Breast epithelium (tissue), 4 donors: Measurements from ENCODE around the gene IGSF21. TPM values are rescaled to one million over a fixed set of nuclear protein-coding genes. Genes with fewer than 3 reads are reported as not detected.

Experiments
- DNase-seq, 2 donors: peaks; one replicate each; pipeline ENCODE4 v3.0.0-alpha.2; 2019; ENCODE audit warnings: low spot score in 2 of 2
- H3K27ac ChIP-seq, 2 donors: fragments of 200-600 bp; sonication (generic) in 1 of 2; one replicate each; pipeline ENCODE4 v1.5.1; 2016 to 2019; ENCODE audit warnings: mild to moderate bottlenecking in 1 of 2
- H3K27me3 ChIP-seq, 2 donors: fragments of 200-600 bp; sonication (generic) in 1 of 2; one replicate each; pipeline versions ENCODE4 v1.5.1 to v1.6.0; 2017 to 2019; ENCODE audit warnings: control low read depth in 1 of 2, mild to moderate bottlenecking in 1 of 2
- H3K36me3 ChIP-seq: fragments of 200-600 bp; one replicate; pipeline ENCODE4 v1.5.1; 2019
- H3K4me1 ChIP-seq, 2 donors: fragments of 200-600 bp; sonication (generic); one replicate each; pipeline ENCODE4 v1.5.1; 2016 to 2019; ENCODE audit warnings: control low read depth in 1 of 2
- H3K4me3 ChIP-seq, 3 donors: fragments of 200-600 bp; sonication (generic); 1 replicate in 2 of 3; 2 replicates in 1 of 3; pipeline ENCODE4 v1.5.1; 2016 to 2019; ENCODE audit warnings: mild to moderate bottlenecking in 3 of 3, moderate library complexity in 2 of 3
- H3K9me3 ChIP-seq, 2 donors: fragments of 200-600 bp; sonication (generic) in 1 of 2; one replicate each; pipeline ENCODE4 v1.5.1; 2016 to 2019; ENCODE audit warnings: control low read depth in 1 of 2
- POLR2A ChIP-seq: fragments of 450-650 bp; IDR thresholded peaks from one replicate; pipeline ENCODE4 v1.6.1; 2016; ENCODE audit warnings: antibody characterized with exemption, mild to moderate bottlenecking, moderate library complexity
- POLR2AphosphoS5 ChIP-seq, 3 donors: sonication (generic); formaldehyde crosslinking; IDR thresholded peaks; one replicate each; pipeline ENCODE4 v1.6.1; 2017; ENCODE audit warnings: antibody characterized with exemption in 3 of 3
- intact Hi-C: fragments of 100-400 bp; cut with DNase I; formaldehyde crosslinking; loops from one replicate; pipeline ENCODE4 v1.15.1; 2023; ENCODE audit warnings: low total_unique reads
- total RNA-seq, 3 donors: library from RNA; depleted of rRNA; stranded (reverse); fragments of >200 nt; gene quantifications; one replicate each; pipeline ENCODE4 v1.1.0, GENCODE V29; 2016
- TF ChIP-seq, protein P1 (sequence below), 3 donors: fragments of 450-650 bp; IDR thresholded peaks; one replicate each; pipeline ENCODE4 v1.5.1; 2016 to 2017; ENCODE audit warnings: antibody characterized with exemption in 3 of 3, mild to moderate bottlenecking in 3 of 3, moderate library complexity in 3 of 3

The IGSF21 gene
- total RNA-seq, 3 donors from 2014 or later = 4.8 to 9.5 (median 4.8) TPM

DNA sequence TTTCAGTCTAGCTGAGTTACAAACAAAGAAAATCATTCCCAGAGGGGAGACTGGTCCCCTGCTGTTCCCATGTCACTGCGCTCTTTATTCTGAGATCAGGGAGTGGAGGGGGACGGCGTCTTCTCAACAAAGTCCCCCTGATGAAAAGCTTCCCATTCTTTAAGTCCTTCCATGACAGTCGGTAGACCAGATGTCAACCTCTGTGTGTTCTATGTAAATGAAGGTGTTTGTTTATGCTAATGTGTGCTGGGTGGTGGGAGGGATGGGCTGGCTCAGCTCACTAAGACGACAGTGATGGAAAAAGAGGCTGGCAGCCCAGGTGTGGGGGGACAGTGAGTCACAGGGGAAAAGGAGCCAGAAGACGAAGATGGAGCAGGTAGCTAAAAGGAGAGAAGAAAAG lies 225.0 kb downstream of the IGSF21 start:
- no peak overlapping the region for H3K27ac ChIP-seq
- no peaks in the 10 kb centered on the region for H3K9me3 ChIP-seq
- no peaks in the 10 kb centered on the region for H3K36me3 ChIP-seq
- no peaks in the 10 kb centered on the region for H3K4me1 ChIP-seq
- intact Hi-C loops = no loop called here
- TF ChIP-seq, protein P1, sequence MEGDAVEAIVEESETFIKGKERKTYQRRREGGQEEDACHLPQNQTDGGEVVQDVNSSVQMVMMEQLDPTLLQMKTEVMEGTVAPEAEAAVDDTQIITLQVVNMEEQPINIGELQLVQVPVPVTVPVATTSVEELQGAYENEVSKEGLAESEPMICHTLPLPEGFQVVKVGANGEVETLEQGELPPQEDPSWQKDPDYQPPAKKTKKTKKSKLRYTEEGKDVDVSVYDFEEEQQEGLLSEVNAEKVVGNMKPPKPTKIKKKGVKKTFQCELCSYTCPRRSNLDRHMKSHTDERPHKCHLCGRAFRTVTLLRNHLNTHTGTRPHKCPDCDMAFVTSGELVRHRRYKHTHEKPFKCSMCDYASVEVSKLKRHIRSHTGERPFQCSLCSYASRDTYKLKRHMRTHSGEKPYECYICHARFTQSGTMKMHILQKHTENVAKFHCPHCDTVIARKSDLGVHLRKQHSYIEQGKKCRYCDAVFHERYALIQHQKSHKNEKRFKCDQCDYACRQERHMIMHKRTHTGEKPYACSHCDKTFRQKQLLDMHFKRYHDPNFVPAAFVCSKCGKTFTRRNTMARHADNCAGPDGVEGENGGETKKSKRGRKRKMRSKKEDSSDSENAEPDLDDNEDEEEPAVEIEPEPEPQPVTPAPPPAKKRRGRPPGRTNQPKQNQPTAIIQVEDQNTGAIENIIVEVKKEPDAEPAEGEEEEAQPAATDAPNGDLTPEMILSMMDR (IDR thresholded peaks at IDR 0.05) = no peak
- no peak for TF ChIP-seq POLR2AphosphoS5 (IDR thresholded peaks at IDR 0.05)
- no peak for TF ChIP-seq POLR2A
- H3K27me3 ChIP-seq = peaks cover 0 to 15% of the 10 kb centered on the region in 2 donors
- DNase-seq = no peak
- no peak overlapping the region for H3K4me3 ChIP-seq

DNA sequence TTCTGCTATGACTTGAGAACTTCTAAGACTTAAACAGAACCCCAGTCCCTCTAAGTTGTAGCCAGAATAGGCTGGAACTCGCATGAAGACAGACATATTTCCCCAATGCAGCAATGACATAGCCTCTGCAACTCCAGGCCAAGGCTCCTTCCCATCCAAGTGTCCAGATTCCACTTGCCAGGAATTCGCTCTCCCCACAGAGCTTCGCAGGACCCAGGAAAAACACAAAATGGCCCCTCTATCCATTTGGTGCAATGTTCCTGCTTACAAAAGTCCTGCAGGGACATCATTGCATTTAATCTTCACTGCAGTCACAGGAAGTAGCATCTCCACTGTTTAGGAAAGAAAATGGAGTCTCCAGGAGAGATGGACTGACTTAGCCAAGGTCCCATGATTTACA lies 225.6 kb downstream of the IGSF21 start:
- H3K27ac ChIP-seq = no peak overlapping the region
- peaks cover 0 to 16% of the 10 kb centered on the region in 2 donors for H3K27me3 ChIP-seq
- H3K4me3 ChIP-seq = no peak overlapping the region
- no peaks in the 10 kb centered on the region for H3K9me3 ChIP-seq
- H3K4me1 ChIP-seq = no peaks in the 10 kb centered on the region
- TF ChIP-seq, protein P1 (IDR thresholded peaks at IDR 0.05) = no peak
- no peak for TF ChIP-seq POLR2AphosphoS5 (IDR thresholded peaks at IDR 0.05)
- no peak for TF ChIP-seq POLR2A
- no peak for DNase-seq
- intact Hi-C loops = no loop called here
- H3K36me3 ChIP-seq = no peaks in the 10 kb centered on the region

DNA sequence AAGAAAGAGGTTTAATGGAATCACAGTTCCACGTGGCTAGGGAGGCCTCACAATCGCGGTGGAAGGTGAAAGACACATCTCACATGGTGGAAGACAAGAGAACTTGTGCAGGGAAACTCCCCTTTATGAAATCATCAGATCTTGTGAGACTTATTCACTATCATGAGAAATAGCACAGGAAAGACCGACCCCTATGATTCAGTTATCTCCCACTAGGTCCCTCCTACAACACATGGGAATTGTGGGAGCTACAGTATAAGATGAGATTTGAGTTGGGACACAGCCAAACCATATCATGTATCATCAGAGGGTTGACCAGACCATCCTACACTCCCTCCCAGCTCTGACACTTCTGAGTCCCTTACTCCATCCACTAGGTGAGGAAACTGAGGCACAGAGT lies 229.2 kb downstream of the IGSF21 start:
- TF ChIP-seq, protein P1 (IDR thresholded peaks at IDR 0.05) = no peak
- no peak for TF ChIP-seq POLR2AphosphoS5 (IDR thresholded peaks at IDR 0.05)
- Histone ChIP-seq H3K36me3 (no peaks in the 10 kb centered on the region), H3K27me3 (peaks cover 0 to 24% of the 10 kb centered on the region in 2 donors), H3K27ac (no peak overlapping the region), H3K4me3 (no peak overlapping the region), H3K9me3 (no peaks in the 10 kb centered on the region), H3K4me1 (no peaks in the 10 kb centered on the region)
- DNase-seq = no peak
- intact Hi-C loops = no loop called here

DNA sequence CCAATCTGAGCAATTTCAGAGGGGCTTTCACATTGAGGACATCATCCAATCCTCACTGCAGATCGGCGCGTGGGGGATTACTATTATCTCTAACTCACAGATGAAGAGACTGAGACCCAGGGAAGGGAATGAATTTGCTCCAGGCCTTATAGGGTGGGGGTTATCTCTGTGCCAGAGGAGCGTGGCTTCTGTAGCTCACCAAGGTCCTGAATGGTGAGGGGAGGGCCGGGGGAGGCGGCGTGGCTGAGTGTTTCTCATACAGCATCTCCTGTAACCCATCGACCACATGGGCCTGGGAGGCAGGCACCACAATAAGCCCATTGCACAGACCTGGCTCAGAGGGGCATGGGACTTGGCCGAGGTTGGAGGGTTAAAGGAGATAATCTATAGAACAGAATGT lies 230.2 kb downstream of the IGSF21 start:
- Histone ChIP-seq H3K4me1 (no peaks in the 10 kb centered on the region), H3K36me3 (no peaks in the 10 kb centered on the region), H3K9me3 (no peaks in the 10 kb centered on the region), H3K27ac (no peak overlapping the region), H3K27me3 (peaks cover 0 to 20% of the 10 kb centered on the region in 2 donors), H3K4me3 (no peak overlapping the region)
- no peak for TF ChIP-seq POLR2A
- no peak for TF ChIP-seq POLR2AphosphoS5 (IDR thresholded peaks at IDR 0.05)
- TF ChIP-seq, protein P1 (IDR thresholded peaks at IDR 0.05) = no peak
- DNase-seq = no peak
- intact Hi-C loops = no loop called here

DNA sequence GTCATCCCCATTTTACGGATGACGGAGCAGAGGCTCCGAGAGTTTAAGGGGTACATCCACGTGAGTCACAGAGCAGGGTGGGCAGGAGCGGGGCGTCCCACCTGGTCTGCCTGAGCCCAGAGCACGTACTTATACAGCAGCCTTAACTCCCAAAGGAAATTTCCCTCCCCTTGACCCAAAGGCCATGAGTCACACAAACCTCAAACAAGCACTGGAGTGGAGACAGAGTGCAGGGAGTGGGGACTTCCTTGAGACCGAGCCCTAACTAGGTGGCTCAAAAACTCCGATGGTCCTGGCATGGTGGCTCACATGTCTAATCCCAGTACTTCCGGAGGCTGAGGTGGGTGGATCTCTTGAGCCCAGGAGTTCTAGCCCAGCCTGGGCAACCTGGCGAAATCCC lies 231.6 kb downstream of the IGSF21 start:
- Histone ChIP-seq H3K4me1 (no peaks in the 10 kb centered on the region), H3K36me3 (no peaks in the 10 kb centered on the region), H3K27ac (no peak overlapping the region), H3K4me3 (no peak overlapping the region), H3K9me3 (no peaks in the 10 kb centered on the region), H3K27me3 (peaks cover 0 to 18% of the 10 kb centered on the region in 2 donors)
- intact Hi-C loops = no loop called here
- TF ChIP-seq POLR2A (no peak), POLR2AphosphoS5 (IDR thresholded peaks at IDR 0.05) (no peak)
- TF ChIP-seq, protein P1 (IDR thresholded peaks at IDR 0.05) = no peak
- DNase-seq = no peak
